GM06990 (cell line): ENCODE data around the gene E2F1.
A peak's percentile ranks its signal among the peaks of the same experiment; 100 is the strongest.

Experiments
- DNase-seq: peaks from one replicate; pipeline ENCODE4 v3.0.0-alpha.2; 2011; ENCODE audit not compliant: insufficient read length; ENCODE audit errors: extremely low read depth
- H3K27me3 ChIP-seq: replicated peaks from 2 replicates; pipeline ENCODE4 v1.6.0; 2011; ENCODE audit warnings: low read length; ENCODE audit not compliant: control insufficient read depth, insufficient read depth
- H3K36me3 ChIP-seq: 2 replicates; pipeline ENCODE4 v1.5.1; 2011; ENCODE audit warnings: low read length; ENCODE audit not compliant: control insufficient read depth, insufficient read depth
- H3K4me3 ChIP-seq: replicated peaks from 2 replicates; pipeline ENCODE4 v1.5.1; 2011; ENCODE audit warnings: low read depth, mild to moderate bottlenecking, control low read depth, low read length
- TF ChIP-seq, protein P1 (sequence below): IDR thresholded peaks from 2 replicates; pipeline ENCODE4 v1.5.1; 2011; ENCODE audit warnings: low read length, control low read depth, mild to moderate bottlenecking, inconsistent platforms; ENCODE audit not compliant: insufficient read depth, poor library complexity, severe bottlenecking

Gene E2F1

DNA sequence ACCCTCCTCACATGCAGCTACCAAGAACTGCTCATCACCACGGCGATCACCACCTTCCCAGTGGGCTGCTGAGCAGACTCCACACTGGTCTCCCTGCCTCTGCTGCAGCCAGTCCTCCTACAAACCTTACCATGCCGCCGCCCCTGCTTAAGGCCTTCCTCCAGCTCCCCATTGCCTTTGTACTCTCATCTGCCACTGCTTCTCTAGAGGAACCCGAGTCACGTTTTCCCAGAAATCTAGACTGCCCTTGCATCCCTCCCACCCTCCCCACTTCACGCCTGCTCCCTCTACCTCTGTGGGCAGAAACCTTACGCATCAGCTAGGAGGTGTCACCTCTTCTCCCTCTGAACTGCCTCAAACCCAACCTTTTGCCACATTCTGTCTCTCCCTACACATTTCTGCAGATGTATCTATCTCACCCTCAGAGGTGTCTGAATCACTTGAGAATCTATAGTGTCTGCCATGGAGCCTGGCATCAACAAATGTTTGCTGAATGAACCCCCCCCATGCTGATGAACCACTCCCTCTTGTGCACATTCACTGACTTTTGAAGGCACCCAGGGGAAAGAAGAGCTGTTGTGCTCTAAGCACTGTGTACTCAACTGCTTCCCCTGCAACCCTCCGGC, 4.3 kb downstream of the E2F1 start:
- TF ChIP-seq, protein P1, sequence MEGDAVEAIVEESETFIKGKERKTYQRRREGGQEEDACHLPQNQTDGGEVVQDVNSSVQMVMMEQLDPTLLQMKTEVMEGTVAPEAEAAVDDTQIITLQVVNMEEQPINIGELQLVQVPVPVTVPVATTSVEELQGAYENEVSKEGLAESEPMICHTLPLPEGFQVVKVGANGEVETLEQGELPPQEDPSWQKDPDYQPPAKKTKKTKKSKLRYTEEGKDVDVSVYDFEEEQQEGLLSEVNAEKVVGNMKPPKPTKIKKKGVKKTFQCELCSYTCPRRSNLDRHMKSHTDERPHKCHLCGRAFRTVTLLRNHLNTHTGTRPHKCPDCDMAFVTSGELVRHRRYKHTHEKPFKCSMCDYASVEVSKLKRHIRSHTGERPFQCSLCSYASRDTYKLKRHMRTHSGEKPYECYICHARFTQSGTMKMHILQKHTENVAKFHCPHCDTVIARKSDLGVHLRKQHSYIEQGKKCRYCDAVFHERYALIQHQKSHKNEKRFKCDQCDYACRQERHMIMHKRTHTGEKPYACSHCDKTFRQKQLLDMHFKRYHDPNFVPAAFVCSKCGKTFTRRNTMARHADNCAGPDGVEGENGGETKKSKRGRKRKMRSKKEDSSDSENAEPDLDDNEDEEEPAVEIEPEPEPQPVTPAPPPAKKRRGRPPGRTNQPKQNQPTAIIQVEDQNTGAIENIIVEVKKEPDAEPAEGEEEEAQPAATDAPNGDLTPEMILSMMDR, result no peak

DNA sequence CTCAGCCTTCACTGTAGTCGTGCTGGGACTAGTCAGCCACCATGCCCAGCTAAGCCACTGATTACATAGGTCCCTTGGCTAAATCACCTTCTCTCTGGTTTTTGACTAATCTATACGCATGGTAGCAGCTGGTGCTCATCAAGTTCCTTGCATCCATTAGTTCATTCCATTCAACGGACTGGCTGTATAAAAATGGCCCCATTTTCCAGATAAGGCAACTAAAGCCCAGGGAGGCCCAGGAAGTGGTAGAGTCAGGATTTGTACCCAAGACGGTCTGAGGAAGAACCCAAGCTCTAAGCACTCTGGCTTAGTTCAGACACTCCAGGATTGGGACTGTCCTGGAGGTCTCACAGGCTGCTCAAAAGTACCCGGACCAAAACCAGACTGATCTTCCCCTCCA, 4.9 kb downstream of the E2F1 start:
- Histone ChIP-seq H3K27me3 (no peaks in the 10 kb centered on the region), H3K36me3 (peaks cover 4% of the 10 kb centered on the region; the same call in 1 of the 2 replicates), H3K4me3 (no peak overlapping the region)
- DNase-seq, result no peak
- TF ChIP-seq, protein P1, result no peak

More for the DNA sequence above, 4.3 kb downstream of the E2F1 start:
- H3K36me3 ChIP-seq, result peaks cover 4% of the 10 kb centered on the region; the same call in 1 of the 2 replicates
- DNase-seq, result no peak
- no peak overlapping the region for H3K4me3 ChIP-seq
- no peaks in the 10 kb centered on the region for H3K27me3 ChIP-seq

DNA sequence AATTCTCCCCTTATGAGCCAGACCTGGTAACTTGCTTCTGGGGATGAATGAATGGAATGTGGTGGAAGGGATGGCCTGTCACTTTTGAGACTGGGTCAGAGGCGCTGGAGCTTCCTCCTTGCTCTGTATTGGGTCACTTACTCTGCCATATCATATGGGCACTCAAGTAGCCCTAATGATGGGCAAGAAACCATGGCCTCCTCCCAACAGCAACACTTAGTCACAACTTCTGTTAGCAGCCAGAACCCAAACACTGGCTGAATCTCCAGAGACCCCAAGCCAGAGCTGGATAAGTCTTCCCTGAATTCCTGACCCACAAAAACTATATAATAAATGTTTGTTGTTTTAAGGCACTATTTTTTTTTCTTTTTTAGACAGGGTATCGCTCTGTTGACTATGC, 5.5 kb downstream of the E2F1 start:
- DNase-seq, result no peak
- peaks cover 4% of the 10 kb centered on the region; the same call in 1 of the 2 replicates for H3K36me3 ChIP-seq
- no peaks in the 10 kb centered on the region for H3K27me3 ChIP-seq
- no peak overlapping the region for H3K4me3 ChIP-seq
- TF ChIP-seq, protein P1, result no peak

DNA sequence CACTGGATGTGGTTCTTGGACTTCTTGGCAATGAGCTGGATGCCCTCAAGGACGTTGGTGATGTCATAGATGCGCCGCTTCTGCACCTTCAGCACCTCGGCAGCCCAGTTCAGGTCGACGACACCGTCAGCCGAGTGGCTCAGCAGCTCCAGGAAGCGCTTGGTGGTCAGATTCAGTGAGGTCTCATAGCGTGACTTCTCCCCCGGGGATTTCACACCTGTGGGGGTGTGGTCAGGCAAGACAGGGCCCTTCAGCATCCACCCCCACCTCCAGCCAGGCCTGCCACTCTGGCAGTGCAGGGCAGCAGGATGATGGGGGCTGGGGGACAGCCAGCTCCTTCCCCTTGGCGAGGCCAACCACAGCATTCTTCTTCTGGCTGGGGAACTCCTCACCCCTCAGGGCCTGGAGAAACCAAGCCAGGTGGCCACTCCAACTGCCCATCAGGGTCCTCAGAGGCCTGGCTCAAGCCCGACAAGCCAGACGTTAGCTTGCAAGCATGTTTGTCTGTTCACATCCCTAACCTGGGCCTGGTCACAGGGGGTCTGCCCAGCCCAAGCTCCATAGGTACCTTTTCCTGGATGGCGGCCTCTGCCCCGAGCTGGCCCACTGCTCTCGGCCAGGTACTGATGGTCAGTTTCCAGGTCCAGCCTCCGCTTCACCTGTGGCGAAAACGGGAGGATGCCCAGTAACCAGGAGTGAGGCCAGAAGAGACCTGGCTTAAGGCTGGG, 6.3 kb downstream of the E2F1 start:
- peaks cover 4% of the 10 kb centered on the region; the same call in 1 of the 2 replicates for H3K36me3 ChIP-seq

DNA sequence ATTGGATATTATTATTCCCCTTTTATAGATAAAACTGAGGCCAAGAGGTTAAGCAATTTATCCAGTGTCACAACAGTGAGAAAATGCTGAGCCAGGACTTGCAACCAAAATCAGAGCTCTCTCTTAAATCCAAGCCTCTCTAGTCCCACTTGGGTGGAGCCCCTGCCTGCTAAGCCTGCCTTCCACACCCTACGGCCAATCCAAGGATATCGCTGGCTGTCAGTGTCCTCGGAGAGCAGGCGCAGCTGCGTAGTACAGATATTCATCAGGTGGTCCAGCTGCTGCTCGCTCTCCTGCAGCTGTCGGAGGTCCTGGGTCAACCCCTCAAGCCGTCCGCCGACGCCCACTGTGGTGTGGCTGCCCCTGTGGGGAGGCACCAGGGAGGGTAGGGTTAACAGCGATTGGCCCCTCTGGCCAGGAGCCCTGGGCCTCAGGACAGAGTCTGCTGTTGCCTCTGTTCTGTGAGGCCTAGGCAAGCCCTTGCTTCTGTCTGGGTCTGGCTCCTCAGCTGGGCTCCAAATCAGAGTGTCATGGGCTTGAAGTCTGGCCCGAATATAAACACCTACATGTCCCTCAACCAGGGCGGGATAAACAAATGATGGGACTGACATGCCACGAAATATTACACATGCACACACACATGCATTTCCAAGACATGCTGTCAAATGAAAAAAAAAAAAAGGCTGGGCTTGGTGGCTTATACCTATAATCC, 8.0 kb downstream of the E2F1 start:
- no peak for DNase-seq

More for the DNA sequence above, 6.3 kb downstream of the E2F1 start:
- peak; percentile 78 for DNase-seq
- Histone ChIP-seq H3K27me3 (no peaks in the 10 kb centered on the region), H3K4me3 (no peak overlapping the region)
- TF ChIP-seq, protein P1, result no peak

More for the DNA sequence above, 8.0 kb downstream of the E2F1 start:
- Histone ChIP-seq H3K36me3 (peaks cover 4% of the 10 kb centered on the region; the same call in 1 of the 2 replicates), H3K4me3 (no peak overlapping the region), H3K27me3 (no peaks in the 10 kb centered on the region)
- TF ChIP-seq, protein P1, result no peak
